NCI-H128 (cell line): Measurements from ENCODE around the gene USF2.

Experiments used
- DNase-seq: peaks from one replicate; lab custom pipeline; 2025; ENCODE audit not compliant: unreplicated experiment; lab: John Stamatoyannopoulos, UW

USF2 gene

DNA sequence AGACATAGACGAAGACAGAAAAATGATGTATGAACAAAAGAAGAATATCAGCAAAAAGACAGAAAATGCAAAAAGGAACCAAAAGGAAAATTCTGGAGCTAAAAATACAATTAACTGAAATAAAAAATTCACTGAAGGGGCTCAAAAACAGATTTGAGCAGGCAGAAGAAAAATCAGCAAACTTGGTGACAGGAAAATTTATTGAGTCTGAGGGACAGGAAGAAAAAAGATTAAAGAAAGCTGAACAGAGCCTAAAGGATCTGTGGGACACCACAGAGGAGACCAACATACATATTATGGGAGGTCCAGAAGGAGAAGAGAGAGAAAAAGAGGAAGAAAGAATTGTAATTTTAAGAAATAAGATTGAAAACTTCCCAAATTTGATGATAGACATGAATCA lies 27.3 kb upstream of the USF2 start:
- no peak for DNase-seq

DNA sequence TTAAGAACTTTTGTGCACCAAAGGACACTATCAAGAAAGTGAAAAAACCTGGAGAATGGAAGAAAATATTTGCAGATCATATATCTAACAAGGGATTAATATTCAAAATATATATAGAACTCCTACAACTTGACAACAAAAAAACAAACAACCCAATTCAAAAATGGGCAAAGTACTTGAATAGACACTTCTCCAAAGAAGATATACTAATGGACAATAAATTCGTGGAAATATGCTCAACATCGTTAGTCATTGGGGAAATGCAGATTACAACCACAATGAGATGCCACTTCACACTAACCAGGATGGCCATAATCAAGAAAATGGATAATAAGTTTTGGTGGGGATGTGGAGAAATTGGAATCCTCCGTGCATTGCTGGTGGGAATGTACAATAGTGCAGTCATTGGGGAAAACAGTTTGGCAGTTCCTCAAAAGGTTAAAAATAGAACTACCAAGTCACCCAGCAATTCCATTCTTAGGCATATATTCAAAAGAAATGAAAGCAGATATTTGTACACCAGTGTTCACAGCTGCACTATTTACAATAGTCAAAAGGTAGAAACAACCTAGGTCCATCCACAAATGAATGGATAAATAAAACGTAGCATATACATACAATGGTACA lies 22.2 kb upstream of the USF2 start:
- no peak for DNase-seq

DNA sequence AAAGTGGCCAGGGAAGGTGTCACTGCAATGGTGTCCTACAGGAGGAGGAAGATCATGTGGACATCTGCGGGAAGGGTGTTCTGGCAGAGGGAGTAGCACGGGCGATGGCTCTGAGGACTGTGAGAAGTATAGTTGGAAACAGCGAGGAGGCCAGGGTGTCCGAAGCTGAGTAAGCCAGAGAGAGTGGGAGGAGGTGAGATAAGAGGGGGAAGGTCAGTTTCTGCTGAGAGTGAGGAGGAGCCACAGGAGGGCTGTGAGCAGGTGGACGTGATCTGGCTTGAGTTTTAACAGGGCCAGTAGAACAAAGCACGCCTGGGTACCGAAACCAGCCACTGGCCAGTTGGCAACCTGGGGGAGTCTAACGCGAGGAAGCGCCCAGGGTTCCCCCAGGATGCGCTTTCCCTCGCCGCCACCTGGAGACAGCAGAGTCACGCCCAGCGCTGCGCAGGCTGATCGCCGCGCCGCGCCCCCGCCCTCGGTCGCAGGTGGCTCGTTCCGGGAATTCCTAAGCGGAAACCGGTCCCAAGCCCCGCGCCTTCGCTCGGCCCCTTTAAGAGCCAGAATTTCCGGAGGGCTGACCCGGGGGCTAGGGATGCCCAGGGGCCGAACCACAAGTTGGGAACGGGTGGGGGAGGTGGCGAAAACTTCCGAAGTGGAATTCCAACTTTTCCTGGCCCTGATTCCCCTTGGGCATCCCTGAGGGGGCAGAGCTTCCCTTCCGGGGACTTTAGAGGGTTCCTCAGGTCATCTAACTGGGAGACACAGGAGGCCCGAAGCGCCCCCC lies 21.0 kb upstream of the USF2 start:
- peak; percentile 83 for DNase-seq

DNA sequence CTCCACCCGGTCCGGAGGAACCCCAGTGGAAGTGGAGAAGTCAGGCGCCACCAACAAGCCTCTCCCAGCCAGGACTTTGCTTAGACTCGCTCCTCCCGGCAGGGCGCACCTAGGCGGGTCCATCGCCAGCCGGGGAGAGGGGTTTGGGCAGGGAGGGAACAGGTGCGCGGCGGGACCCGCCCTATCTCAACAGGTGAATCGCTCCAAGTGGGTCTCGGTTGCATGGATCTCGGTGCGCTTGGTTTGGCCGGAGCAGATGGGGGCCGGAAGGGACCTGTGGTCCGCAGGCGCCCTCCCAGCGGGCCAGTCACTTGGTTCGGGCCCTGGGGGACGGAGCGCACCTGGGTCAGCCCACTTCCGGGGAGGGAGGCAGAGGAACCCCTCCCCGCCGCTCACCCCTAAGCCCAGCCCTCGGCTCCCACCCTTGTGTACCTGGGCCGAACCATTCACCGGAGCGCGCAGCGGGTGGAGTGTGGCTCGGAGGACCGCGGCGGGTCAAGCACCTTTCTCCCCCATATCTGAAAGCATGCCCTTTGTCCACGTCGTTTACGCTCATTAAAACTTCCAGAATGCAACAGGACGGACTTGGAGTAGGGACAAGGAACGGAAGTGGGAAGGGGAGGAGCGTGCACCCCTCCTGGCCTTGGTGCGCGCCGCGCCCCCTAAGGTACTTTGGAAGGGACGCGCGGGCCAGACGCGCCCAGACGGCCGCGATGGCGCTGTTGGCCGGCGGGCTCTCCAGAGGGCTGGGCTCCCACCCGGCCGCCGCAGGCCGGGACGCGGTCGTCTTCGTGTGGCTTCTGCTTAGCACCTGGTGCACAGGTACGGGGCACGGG lies 20.2 kb upstream of the USF2 start, which contains the start of gene LSR:
TSS of gene LSR (plus strand) at position 693 of the 836 bp plus-strand sequence. CDS start at position 714, 21 bp downstream.
- peak; percentile 92 for DNase-seq

DNA sequence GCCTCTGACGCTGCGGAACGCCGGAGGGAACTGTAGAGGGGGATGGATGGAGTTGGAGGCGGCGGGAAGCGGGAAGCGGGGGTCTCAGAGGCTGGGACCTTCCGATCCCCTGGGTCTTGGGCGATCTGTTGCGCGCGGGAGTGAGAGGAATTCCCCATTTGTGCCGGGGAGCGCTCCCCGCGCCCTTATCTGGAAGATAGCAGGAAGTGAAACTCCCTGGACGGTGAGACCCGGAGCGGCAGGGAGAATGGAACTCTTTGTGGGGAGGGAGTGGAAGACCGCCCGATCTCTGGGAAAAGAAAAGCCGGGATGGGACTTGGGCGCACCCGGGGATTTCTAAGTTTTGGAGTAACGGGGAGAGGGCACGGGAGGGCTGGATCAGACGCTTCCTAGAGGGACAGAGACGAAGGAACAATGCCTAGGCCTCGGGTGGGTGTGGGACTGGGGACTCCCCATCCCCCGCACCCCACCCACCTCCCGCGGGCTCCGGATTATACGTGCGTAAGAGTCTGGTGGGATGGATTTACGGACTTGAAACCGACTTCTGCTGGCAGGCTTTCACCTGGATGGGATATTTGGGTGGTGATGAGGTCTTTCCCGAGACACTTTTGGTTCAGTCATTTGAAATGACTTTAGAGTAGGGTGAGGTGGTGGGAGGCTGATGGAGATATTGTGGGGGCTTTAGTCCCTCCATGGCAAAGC lies 19.5 kb upstream of the USF2 start:
- DNase-seq = no peak

DNA sequence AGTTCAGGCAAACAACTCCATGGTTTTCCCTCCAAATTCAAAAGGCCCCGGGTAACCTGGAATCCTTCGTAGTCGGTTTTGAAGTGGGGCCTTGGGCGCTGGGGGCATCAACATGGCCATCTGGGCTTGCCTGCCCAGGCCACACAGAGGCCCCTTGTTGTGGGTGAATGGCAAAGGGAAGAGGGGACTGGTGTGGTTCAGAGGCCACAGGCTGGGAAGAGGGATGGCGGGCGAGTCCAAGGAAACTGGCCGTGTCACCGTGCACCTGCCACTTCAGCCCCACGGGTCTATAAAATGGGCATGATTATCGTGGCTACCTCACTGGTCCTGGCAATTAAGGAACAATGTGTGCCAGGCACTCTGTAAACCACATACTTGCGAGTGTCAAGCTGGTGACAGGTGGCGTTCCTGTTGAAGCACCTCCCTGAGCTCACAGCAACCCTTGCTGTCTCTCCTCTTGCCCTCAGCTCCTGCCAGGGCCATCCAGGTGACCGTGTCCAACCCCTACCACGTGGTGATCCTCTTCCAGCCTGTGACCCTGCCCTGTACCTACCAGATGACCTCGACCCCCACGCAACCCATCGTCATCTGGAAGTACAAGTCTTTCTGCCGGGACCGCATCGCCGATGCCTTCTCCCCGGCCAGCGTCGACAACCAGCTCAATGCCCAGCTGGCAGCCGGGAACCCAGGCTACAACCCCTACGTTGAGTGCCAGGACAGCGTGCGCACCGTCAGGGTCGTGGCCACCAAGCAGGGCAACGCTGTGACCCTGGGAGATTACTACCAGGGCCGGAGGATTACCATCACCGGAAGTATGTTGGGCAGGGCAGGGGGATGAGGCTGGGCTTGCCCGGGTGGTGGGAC lies 18.7 kb upstream of the USF2 start:
- no peak for DNase-seq

DNA sequence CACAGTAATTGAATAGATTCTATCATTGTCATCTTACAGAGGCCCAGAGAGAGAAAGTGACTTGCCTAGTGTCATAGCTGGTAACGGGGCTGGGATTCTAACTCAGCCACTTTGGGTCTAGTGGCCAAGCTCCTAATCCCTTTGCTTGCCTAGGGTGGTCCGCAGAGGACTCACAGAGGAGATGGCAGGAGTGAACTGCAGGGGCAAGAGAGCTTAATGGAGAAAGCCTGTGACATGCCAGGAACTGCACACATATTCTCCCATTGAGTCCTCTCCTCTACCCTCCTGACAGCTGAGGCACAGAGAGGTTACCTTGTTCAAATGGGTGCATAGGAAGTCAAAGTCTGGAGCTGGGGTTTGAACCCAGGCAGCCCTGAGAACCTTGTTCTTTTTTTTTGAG lies 17.3 kb upstream of the USF2 start:
- no peak for DNase-seq

DNA sequence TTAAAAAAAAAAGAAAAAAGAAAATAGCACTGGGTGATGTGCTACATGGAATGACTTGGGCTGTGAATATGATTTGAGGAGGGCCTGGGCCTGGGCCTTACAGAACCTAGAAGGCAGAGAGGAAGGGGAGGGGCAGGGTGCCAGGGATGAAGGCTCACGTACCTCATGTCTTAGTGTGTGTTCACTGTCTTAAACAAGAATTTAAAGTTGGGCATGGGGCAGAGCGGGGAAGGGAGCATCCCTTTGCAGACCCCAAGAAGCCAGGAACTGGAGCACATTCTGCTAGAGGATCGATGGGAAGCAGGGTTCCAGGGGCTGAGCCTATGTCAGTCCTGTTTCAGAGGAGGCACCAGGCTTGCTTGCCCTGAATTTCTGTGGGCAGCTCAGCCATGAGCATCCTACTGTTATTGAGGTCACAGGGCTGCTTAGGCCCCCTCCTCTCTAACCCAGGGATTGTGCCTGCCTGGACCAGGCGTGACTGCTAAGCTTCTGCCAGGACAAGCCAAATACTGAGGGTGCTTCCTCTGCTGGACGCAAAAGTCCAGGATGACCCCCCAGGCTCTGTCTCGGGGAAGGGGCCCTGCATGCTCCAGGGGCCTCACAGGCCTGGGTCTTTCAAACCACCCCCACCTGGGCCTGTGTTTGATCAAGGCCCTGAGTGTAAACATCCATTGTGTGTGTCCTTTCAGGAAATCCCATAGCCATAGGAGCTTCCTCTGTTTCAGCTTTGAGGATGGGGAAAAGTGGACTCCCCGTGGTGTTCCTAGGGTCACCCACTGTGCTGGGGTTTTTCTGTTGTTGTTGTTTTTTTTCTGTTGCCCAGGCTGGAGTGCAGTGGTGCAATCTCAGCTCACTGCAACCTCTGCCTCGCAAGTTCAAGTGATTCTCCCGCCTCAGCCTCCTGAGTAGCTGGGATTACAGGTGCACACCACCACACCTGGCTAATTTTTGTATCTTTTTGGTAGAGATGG lies 15.2 kb upstream of the USF2 start:
- no peak for DNase-seq

DNA sequence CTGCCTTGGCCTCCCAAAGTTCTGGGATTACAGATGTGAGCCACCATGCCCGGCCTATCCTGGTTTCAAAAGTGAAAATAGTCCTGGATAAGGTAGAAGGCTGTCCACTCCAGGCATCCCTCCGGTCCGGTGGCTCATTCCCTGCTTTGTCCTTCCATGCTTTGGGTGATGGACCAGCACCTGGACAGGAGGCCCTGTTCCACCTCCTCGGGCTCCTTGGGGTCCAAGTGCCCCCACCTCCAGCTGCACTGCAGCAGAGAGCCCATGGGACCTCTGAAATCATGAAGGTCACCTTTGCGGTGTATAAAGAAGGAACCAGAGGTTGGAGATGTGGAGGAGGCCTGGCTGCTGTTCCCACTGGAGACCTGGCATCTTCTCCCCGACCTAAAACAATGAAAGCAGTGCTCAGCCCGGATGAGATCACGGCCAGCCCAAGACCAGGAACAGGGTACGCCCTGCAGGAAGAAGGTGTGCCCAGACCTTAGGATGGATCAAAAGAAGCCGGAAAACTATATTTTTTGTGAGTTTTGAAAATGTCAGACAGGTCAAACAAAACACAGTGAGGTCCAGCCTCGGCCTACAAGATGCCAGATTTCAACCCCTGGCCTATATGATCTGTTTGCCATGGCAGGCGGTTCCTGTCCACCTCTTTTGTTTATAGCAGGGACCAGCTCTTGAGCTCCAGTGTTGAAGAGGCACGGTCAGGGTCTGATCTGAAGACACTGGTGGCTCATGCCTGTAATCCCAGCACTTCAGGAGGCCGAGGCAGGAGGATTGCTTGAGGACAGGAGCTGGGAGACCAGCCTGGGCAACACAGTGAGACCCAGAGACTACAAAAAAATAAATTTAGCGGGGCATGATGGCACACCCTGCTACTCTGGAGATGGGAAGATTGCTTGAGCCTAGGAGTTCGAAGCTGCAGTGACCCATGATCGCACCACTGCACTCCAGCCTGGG lies 14.1 kb upstream of the USF2 start:
- DNase-seq = no peak

DNA sequence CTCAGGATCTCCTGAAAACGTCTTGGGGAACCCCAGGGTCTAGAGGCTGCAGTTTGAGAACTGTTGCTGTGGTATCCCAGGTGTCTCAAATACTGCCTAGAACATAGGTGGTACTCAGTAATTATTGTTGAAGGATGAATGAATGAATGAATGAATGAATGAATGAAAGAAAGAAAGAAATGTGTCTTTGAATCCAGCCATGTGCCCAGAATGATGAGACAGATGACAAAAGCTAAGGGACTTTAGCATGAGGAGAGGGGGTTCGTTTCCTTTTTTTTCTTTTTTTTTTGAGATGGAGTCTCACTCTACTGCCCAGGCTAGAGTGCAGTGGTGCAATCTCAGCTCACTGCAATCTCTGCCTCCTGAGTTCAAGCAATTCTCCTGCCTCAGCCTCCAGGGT lies 12.2 kb upstream of the USF2 start:
- no peak for DNase-seq

DNA sequence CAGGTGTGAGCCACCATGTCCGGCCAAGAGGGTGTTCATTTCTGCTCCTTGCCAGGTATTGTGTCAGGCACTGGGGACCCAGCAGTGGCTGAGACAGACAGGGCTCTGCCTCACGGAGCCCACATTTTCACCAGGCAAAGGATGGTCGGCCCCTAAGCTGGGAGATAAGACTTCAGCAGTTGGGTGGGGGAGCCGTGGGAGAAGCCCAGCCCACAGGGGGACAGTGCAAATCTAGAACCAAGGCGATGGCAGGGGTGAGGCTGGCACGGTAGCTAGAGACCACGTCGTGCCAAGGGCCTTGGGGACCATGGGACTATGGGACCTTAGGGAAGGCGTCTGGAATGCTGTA lies 11.7 kb upstream of the USF2 start:
- no peak for DNase-seq

DNA sequence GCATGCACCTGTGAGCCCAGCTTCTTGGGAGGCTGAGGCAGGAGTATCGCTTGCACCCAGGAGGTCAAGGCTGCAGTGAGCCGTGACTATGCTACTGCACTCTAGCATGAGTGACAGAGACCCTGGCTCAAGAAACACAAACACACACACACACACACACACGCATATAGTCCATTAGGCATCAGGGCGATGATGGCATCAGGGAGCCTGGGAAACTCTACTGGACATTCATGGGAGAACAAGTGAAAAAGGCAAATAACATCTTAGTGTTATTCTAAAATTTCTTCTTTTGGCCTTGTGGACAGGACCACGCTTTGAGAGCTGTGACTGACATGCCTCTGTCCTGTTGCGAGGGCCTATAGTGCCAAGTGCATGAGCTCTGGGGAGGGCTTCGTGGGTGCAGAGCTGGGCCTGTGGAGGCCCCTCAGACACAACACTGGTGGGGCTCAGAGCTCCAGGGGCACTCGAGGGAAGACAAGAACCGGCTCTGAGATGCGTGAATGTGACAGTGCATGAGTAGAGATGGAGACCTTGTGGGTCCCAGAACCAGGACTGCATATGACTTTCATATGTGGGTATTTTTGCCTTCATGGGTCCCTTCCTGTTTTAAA lies 8.0 kb upstream of the USF2 start:
- DNase-seq = no peak

DNA sequence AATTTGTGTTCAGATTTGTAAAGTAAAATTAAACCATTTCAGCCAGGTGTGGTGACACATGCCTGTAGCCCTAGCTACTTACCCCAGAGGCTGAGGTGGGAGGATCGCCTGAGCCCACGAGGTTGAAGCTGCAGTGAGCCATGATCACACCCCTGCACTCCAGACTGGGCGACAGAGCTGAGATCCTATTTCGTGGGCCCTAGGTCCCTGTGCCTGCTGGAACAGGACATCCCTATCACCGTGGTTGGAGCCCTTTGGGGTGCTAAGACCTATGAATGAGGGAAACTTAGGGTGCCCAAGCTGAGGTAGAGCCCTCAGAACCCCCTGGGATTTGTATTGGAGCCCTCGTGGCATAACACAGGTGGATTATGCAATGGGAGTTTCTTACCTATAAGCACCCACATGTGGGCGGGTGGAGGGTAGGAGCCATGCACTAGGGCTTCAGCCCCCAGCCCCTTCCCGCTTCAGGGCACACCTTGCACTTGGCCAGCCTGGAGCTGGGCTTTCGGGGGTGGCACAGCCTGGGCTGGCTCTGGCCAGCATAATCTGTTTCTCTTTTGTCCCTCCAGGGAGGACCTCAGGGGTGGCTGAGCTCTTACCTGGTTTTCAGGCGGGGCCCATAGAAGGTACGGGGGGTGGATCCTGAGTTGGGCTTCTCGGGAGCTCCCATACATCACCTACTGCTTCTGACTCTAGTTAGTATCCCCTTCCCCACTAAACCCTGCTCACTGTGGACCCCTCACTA lies 7.2 kb upstream of the USF2 start:
- no peak for DNase-seq

DNA sequence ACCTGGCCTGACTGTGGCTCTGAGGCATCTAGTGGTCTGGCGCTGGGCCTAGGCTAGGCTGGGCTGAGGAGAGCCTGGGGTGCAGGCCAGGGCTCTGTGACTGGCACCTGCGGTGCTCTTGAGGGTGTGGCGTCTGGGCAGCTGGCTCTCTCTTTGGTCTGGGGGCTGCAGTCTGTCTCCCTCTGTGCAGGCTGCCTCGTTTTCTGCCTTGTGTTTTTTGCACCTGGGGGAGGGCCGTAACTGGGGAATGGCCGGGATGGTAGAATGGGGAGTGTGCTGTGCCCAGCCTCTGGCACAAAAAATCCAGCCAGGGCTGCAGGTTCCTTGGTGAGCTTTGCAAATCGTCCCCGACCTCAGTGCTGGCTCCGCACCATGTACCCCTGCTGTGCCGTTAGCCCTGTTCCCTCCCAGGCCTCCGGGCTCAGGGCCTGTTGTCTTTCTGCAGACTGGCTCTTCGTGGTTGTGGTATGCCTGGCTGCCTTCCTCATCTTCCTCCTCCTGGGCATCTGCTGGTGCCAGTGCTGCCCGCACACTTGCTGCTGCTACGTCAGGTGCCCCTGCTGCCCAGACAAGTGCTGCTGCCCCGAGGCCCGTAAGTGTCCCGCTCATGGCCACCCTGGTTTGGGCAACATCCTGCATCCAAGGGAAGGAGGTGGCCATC lies 6.5 kb upstream of the USF2 start:
- no peak for DNase-seq

DNA sequence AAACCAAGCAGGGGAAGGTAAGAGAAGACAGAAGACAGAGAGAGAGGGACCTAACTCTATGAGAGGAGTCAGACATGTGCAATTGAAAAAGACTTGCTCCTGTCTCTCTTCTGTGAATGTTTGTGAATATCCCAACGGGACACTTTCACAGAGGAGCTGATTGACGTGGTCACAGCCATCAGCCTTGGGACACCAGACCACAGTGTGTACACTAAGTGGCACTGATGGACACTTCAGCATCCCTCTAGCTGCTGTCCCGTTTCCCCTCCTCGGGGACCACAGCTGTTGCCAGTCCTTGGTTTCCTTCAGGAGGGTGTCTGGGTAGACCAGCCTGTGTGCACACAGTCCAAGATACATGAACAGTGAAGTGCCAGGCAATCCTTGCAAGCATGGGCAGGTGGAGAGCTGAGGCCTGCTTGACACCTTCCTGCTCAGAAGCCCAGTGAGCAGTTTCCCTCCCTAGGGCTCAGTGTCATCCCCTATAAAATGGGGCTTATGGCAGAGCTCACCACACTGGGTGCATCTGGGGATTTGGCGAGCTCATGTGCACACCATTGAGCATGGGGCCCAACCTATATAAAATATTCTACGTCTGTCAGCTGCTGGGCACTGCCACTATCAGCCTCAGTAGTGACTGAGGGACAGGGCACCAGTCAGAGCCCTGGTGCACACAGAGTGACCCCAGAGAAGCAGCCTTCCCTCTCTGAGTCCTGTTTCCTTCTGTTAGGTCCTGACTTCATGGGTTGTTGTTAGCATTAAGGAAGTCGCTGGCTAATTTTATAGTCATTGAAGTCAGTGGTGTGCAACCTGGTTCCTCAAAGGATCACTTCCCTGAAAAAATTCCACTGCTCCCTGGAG lies 4.3 kb upstream of the USF2 start:
- no peak for DNase-seq
